Thyroid gland (tissue), 4 donors: ENCODE measurements around the gene BAIAP3. TPM values are rescaled to one million over a fixed set of nuclear protein-coding genes. Genes with fewer than 3 reads are reported as not detected.

ENCODE experiments used
- DNase-seq, 2 donors: peaks; one replicate each; pipeline ENCODE4 v3.0.0-alpha.2; 2019
- H3K27ac ChIP-seq, 3 donors: fragments of 200-600 bp; sonication (generic); 1 replicate in 2 of 3; 2 replicates in 1 of 3; pipeline ENCODE4 v1.5.1; 2016 to 2019; ENCODE audit warnings: mild to moderate bottlenecking in 1 of 3, moderate library complexity in 1 of 3
- H3K27me3 ChIP-seq: fragments of 200-600 bp; sonication (generic); one replicate; pipeline ENCODE4 v1.5.1; 2019
- H3K36me3 ChIP-seq, 2 donors: fragments of 200-600 bp; sonication (generic); one replicate each; pipeline ENCODE4 v1.5.1; 2016 to 2019
- H3K4me1 ChIP-seq, 2 donors: fragments of 200-600 bp; sonication (generic); one replicate each; pipeline ENCODE4 v1.5.1; 2017 to 2019
- H3K4me3 ChIP-seq, 3 donors: fragments of 200-600 bp; sonication (generic); replicated peaks in 1 of 3; 1 replicate in 2 of 3; 2 replicates in 1 of 3; pipeline ENCODE4 v1.5.1; 2016; ENCODE audit warnings: mild to moderate bottlenecking in 1 of 3
- H3K9me3 ChIP-seq: fragments of 200-600 bp; sonication (generic); one replicate; pipeline ENCODE4 v1.5.1; 2017
- POLR2A ChIP-seq, 2 donors: fragments of 450-650 bp; IDR thresholded peaks; one replicate each; pipeline ENCODE4 v1.6.1; 2017; ENCODE audit warnings: antibody characterized with exemption in 2 of 2, mild to moderate bottlenecking in 2 of 2, moderate library complexity in 1 of 2
- WGBS, 2 donors: methylation state at CpG; one replicate each; pipeline ENCODE4 v1.1.5; 2017; 5-methylcytosine and 5-hydroxymethylcytosine counted together
- intact Hi-C: fragments of 100-400 bp; cut with DNase I; formaldehyde crosslinking; loops from one replicate; pipeline ENCODE4 v1.15.1; 2023
- total RNA-seq, 4 donors: library from RNA; depleted of rRNA; stranded (reverse); fragments of >200 nt; gene quantifications; one replicate each; pipeline ENCODE4 v1.2.3, GENCODE V29; 2016
- TF ChIP-seq, protein P1 (sequence below), 6 experiments: fragments of 200-600 bp in 3 of 6; fragments of 450-650 bp in 3 of 6; sonication (generic) in 3 of 6; IDR thresholded peaks; one replicate each; pipeline ENCODE4 v1.5.1; 2016 to 2019; ENCODE audit warnings: antibody characterized with exemption in 6 of 6, mild to moderate bottlenecking in 2 of 6, inconsistent platforms in 1 of 6, moderate library complexity in 1 of 6

The BAIAP3 gene
- total RNA-seq, 4 donors from 2014 or later = 0.45 to 3.0 (median 1.6) TPM

DNA sequence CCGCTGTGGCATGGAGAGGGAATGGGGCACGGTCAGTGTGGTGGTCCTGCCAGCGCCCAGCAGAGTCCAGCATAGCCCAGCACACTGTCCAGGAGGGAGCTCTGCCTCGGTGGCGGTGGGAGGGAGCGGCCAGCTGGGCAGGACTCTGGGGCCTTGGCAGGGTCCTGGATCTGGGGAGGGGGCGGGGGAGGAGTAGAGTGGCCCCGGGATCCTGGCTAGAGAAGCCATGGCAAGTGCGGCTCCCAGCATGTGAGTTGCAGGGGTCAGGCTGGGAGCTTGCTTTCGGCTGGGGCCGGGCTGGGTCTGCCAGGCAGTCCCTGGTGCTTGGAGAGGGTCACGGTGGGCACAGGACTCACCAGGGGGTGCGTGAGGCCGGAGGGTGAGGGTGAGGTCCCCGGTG lies 22.1 kb downstream of the BAIAP3 start:
- H3K27me3 ChIP-seq = no peaks in the 10 kb centered on the region
- no peak for DNase-seq
- H3K9me3 ChIP-seq = no peaks in the 10 kb centered on the region
- TF ChIP-seq, protein P1, sequence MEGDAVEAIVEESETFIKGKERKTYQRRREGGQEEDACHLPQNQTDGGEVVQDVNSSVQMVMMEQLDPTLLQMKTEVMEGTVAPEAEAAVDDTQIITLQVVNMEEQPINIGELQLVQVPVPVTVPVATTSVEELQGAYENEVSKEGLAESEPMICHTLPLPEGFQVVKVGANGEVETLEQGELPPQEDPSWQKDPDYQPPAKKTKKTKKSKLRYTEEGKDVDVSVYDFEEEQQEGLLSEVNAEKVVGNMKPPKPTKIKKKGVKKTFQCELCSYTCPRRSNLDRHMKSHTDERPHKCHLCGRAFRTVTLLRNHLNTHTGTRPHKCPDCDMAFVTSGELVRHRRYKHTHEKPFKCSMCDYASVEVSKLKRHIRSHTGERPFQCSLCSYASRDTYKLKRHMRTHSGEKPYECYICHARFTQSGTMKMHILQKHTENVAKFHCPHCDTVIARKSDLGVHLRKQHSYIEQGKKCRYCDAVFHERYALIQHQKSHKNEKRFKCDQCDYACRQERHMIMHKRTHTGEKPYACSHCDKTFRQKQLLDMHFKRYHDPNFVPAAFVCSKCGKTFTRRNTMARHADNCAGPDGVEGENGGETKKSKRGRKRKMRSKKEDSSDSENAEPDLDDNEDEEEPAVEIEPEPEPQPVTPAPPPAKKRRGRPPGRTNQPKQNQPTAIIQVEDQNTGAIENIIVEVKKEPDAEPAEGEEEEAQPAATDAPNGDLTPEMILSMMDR (IDR thresholded peaks at IDR 0.05) = no peak
- TF ChIP-seq POLR2A (IDR thresholded peaks at IDR 0.05) = no peak
- intact Hi-C loops = no loop called here
- H3K36me3 ChIP-seq = peaks cover 0 to 2% of the 10 kb centered on the region in 2 donors
- H3K4me3 ChIP-seq = no peak overlapping the region
- H3K4me1 ChIP-seq = peaks cover 18 to 21% of the 10 kb centered on the region in 2 donors
- 74 to 84% methylated on average over 8 to 12 of the region's 15 CpGs for WGBS, 2 donors
- H3K27ac ChIP-seq = no peak overlapping the region

DNA sequence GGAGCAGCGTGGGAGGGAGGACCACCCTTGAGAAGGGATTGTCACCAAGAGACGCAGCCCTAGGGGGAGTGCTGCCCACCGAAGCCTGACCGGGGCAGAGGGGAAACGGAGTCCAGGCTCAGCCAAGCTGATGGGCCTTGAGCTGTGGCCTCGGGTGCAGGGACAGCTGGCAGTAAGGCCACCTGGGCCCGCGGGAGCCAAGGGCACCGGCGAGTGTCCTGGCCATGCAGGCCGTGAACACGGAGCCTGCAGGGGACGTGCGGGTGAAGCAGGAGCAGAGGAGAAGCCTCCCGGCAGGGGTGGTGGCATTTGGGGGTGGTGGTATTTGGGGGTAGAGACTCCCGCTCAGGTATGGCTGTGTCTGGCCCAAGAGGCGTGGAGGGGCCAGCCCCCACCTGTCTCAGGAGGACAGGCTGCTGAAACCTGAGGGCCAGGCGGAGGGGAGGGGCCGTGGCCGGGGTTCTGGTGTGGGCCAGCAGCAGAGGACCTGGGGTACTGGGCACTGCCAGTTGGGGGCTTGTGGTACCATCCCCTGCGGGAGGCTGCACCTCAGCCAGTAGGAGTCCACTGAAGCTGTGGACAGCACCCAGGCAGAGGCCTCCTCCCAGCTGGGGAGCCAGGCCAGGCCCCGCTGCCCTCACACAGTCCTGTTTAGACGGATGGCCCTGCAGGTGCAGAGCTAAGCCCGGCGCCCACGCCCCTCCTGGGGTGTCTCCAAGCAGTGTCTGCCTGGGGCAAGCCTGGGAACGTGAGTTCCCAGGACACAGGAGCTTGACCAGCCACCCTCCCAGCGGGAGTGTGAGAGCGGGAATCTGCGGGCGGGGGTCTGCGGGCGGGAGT lies 22.8 kb downstream of the BAIAP3 start:
- Histone ChIP-seq H3K4me3 (no peak overlapping the region), H3K9me3 (no peaks in the 10 kb centered on the region), H3K4me1 (peaks cover 12 to 15% of the 10 kb centered on the region in 2 donors), H3K27ac (no peak overlapping the region), H3K27me3 (no peaks in the 10 kb centered on the region), H3K36me3 (peaks cover 0 to 6% of the 10 kb centered on the region in 2 donors)
- DNase-seq = no peak
- TF ChIP-seq POLR2A (IDR thresholded peaks at IDR 0.05) = no peak
- TF ChIP-seq, protein P1 (IDR thresholded peaks at IDR 0.05) = no peak
- 82 to 85% methylated on average over 9 to 27 of the region's 33 CpGs for WGBS, 2 donors
- intact Hi-C loops = no loop called here

DNA sequence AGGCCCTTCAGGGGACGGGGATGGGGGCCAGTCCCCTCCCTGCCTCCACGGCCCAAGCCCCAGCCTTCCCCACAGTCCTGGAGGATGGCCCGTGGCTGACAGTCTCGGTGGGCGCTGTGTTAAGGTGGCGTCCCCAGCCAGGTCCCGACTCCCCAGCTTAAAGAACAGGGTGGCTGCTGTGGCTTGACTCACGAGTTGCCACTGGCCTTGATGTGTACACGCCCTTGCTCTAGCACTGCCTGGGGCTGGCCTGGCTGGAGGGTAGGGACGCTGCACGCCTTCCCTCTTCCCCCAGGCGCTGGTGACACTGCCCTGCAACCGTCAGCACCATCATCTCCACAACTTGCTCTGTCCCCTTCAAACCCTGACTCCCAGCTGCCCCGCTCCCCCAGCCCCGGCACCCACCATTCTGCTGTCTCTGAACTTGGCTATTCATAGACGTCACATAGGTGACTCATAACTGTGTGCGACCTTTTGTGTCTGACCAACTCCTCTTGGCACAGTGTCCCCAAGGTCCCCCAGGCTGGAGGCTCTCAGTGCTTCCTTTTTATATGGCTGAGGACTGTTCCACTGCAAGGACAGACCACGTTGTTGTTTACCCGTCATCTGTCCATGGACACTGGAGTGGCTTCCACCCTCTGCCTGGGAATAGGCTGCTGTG lies 24.6 kb downstream of the BAIAP3 start:
- TF ChIP-seq, protein P1 (IDR thresholded peaks at IDR 0.05) = no peak
- no peak for TF ChIP-seq POLR2A (IDR thresholded peaks at IDR 0.05)
- Histone ChIP-seq H3K4me1 (peaks cover 3 to 7% of the 10 kb centered on the region in 2 donors), H3K9me3 (no peaks in the 10 kb centered on the region), H3K36me3 (peaks cover 13 to 15% of the 10 kb centered on the region in 2 donors), H3K27ac (no peak overlapping the region), H3K27me3 (no peaks in the 10 kb centered on the region), H3K4me3 (no peak overlapping the region)
- intact Hi-C loops = no loop called here
- 91 to 92% methylated on average over 10 to 15 of the region's 19 CpGs for WGBS, 2 donors
- DNase-seq = no peak

DNA sequence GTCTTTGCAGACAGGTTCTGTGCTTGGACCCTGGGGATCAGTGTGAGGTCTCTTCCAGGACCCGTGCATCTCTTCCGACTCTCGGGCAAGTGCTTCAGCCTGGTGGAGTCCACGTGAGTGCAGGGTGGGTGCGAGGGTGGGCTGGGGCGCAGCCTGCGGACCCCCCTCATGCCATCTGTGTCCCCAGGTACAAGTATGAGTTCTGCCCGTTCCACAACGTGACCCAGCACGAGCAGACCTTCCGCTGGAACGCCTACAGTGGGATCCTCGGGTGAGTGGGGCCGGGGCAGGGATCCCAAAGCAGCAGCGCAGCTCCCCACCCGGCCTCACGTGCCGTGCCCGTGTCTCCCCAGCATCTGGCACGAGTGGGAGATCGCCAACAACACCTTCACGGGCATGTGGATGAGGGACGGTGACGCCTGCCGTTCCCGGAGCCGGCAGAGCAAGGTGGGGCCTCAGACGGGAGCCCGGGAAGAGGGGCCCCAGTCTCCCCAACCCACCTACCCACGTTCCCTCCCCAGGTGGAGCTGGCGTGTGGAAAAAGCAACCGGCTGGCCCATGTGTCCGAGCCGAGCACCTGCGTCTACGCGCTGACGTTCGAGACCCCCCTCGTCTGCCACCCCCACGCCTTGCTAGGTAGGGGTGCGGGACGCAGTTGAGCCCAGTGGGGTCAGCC lies 28.4 kb downstream of the BAIAP3 start:
- Histone ChIP-seq H3K4me3 (no peak overlapping the region), H3K9me3 (no peaks in the 10 kb centered on the region), H3K27me3 (no peaks in the 10 kb centered on the region), H3K27ac (no peak overlapping the region), H3K4me1 (no peaks in the 10 kb centered on the region), H3K36me3 (peaks cover 24 to 35% of the 10 kb centered on the region in 2 donors)
- DNase-seq = no peak
- intact Hi-C loops = no loop called here
- 96 to 100% methylated on average over 6 to 33 of the region's 43 CpGs for WGBS, 2 donors
- no peak for TF ChIP-seq POLR2A (IDR thresholded peaks at IDR 0.05)
- TF ChIP-seq, protein P1 (IDR thresholded peaks at IDR 0.05) = no peak
